Suprapubic skin (tissue), 4 donors: ENCODE data around the gene CREBRF. TPM values are rescaled to one million over a fixed set of nuclear protein-coding genes. Genes with fewer than 3 reads are reported as not detected.

ENCODE experiments used
- DNase-seq, 2 donors: peaks; one replicate each; pipeline ENCODE4 v3.0.0-alpha.2; 2019; ENCODE audit warnings: low spot score in 2 of 2
- H3K27ac ChIP-seq: fragments of 200-600 bp; sonication (generic); one replicate; pipeline ENCODE4 v1.5.1; 2019
- H3K27me3 ChIP-seq: fragments of 200-600 bp; sonication (generic); one replicate; pipeline ENCODE4 v1.5.1; 2019
- H3K36me3 ChIP-seq: fragments of 200-600 bp; sonication (generic); one replicate; pipeline ENCODE4 v1.5.1; 2019
- H3K4me1 ChIP-seq: fragments of 200-600 bp; sonication (generic); one replicate; pipeline ENCODE4 v1.5.1; 2019
- H3K4me3 ChIP-seq: fragments of 200-600 bp; sonication (generic); one replicate; pipeline ENCODE4 v1.5.1; 2019; ENCODE audit warnings: mild to moderate bottlenecking
- H3K9me3 ChIP-seq: fragments of 200-600 bp; sonication (generic); one replicate; pipeline ENCODE4 v1.5.1; 2019
- EP300 ChIP-seq: sonication (generic); formaldehyde crosslinking; IDR thresholded peaks from one replicate; pipeline ENCODE4 v1.6.1; 2017; ENCODE audit warnings: antibody characterized with exemption
- POLR2A ChIP-seq, 2 donors: fragments of 450-650 bp; IDR thresholded peaks; one replicate each; pipeline ENCODE4 v1.6.1; 2017; ENCODE audit warnings: antibody characterized with exemption in 2 of 2, mild to moderate bottlenecking in 2 of 2, moderate library complexity in 2 of 2
- POLR2AphosphoS5 ChIP-seq, 3 donors: sonication (generic); formaldehyde crosslinking; IDR thresholded peaks; one replicate each; pipeline ENCODE4 v1.6.1; 2017; ENCODE audit warnings: antibody characterized with exemption in 3 of 3
- WGBS: methylation state at CpG from one replicate; pipeline ENCODE4 v1.1.5; 2018; 5-methylcytosine and 5-hydroxymethylcytosine counted together
- total RNA-seq, 4 donors: library from RNA; depleted of rRNA; stranded (reverse); fragments of >200 nt; gene quantifications; one replicate each; pipeline ENCODE4 v1.1.0, GENCODE V29; 2016
- TF ChIP-seq, protein P1 (sequence below), 2 donors: fragments of 200-600 bp in 1 of 2; fragments of 450-650 bp in 1 of 2; sonication (generic) in 1 of 2; IDR thresholded peaks; one replicate each; pipeline ENCODE4 v1.5.1; 2016 to 2019; ENCODE audit warnings: antibody characterized with exemption in 2 of 2, mild to moderate bottlenecking in 1 of 2, moderate library complexity in 1 of 2

Gene CREBRF
- total RNA-seq, 4 donors from 2014 or later = 21.8 to 65.5 (median 28.5) TPM

DNA sequence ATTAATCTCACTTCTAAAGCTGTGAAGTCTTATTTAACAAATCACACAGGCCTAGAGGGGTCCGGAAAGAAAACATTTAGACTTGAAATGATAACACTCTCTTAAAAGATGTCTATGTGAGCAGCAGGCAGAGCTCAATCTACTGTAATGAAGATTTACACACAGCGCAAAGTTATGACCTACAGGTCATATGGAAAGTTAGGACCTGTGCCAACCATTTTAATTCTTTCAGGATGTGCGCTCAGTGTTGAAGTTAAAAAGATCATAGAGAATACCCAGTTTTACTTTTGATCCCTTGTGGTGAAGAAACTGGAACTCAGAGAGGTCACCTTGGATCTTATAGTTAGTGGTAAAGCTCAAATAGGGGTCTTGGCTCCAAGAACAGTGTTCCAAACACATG lies 3.1 kb upstream of the CREBRF start:
- H3K4me3 ChIP-seq = no peak overlapping the region
- H3K27ac ChIP-seq = no peak overlapping the region
- H3K36me3 ChIP-seq = no peaks in the 10 kb centered on the region
- no peaks in the 10 kb centered on the region for H3K9me3 ChIP-seq
- no peaks in the 10 kb centered on the region for H3K27me3 ChIP-seq
- 67% methylated on average over 3 of the region's 3 CpGs for WGBS
- no peak for DNase-seq
- peaks cover 13% of the 10 kb centered on the region for H3K4me1 ChIP-seq
- no peak for TF ChIP-seq POLR2AphosphoS5 (IDR thresholded peaks at IDR 0.05)
- no peak for TF ChIP-seq POLR2A (IDR thresholded peaks at IDR 0.05)
- TF ChIP-seq, protein P1, sequence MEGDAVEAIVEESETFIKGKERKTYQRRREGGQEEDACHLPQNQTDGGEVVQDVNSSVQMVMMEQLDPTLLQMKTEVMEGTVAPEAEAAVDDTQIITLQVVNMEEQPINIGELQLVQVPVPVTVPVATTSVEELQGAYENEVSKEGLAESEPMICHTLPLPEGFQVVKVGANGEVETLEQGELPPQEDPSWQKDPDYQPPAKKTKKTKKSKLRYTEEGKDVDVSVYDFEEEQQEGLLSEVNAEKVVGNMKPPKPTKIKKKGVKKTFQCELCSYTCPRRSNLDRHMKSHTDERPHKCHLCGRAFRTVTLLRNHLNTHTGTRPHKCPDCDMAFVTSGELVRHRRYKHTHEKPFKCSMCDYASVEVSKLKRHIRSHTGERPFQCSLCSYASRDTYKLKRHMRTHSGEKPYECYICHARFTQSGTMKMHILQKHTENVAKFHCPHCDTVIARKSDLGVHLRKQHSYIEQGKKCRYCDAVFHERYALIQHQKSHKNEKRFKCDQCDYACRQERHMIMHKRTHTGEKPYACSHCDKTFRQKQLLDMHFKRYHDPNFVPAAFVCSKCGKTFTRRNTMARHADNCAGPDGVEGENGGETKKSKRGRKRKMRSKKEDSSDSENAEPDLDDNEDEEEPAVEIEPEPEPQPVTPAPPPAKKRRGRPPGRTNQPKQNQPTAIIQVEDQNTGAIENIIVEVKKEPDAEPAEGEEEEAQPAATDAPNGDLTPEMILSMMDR (IDR thresholded peaks at IDR 0.05) = no peak
- TF ChIP-seq EP300 = no peak

DNA sequence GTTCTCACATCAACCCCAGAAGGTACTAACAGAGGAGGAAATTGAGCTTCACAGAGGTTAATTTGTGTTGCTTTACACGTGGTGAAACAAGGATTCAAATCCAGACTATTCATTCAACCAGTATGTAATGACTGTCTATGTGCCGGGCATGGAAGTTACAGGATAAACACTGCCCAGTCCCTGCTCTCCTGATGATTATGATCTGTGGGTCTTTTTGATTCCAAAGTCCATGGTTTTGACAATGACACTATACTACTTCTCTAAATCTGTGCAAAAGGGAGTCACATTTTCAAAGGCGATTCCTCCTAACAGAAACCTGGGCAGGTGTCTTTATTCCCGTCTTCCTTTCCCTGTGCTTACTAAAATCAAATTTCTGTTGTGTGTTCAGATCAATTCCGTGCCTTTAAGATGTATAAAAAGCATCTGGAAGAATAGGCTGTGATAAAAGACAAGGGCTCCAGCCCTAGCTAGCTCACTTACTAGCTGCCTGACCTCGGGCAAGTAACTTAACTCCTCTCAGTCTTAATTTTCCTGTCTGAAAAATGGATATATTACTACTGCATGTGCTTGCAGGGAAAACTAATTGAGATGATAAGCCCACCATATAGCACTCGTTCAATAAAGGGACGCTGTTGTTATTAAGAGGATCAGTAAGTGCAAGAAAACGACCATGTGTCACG lies 970 bp upstream of the CREBRF start:
- TF ChIP-seq POLR2AphosphoS5 (IDR thresholded peaks at IDR 0.05) (no peak), POLR2A (IDR thresholded peaks at IDR 0.05) (no peak), EP300 (no peak)
- TF ChIP-seq, protein P1 (IDR thresholded peaks at IDR 0.05) = no peak
- Histone ChIP-seq H3K36me3 (no peaks in the 10 kb centered on the region), H3K4me3 (peak overlapping the region; percentile 100), H3K4me1 (peaks cover 28% of the 10 kb centered on the region), H3K27me3 (no peaks in the 10 kb centered on the region), H3K27ac (no peak overlapping the region), H3K9me3 (no peaks in the 10 kb centered on the region)
- no peak for DNase-seq
- 25% methylated on average over 10 of the region's 10 CpGs for WGBS

DNA sequence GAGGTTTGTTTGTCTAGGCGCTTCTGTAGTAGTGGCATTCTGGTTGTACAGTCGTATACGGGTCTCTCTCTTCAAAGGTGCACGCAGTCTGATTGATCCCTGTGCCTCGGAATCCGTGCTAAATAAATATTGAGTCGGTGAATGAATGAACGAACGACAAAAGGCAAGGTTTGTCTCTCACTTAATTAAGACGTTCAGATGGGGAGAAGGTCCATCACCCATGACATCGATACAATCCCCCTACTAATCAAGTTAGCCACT lies 500 bp upstream of the CREBRF start:
- 0% methylated on average over 11 of the region's 11 CpGs for WGBS
- no peaks in the 10 kb centered on the region for H3K36me3 ChIP-seq
- H3K4me1 ChIP-seq = peaks cover 29% of the 10 kb centered on the region
- no peaks in the 10 kb centered on the region for H3K9me3 ChIP-seq
- no peaks in the 10 kb centered on the region for H3K27me3 ChIP-seq
- no peak for DNase-seq
- peak overlapping the region; percentile 100 for H3K4me3 ChIP-seq
- peak overlapping the region; percentile 100 for H3K27ac ChIP-seq
- TF ChIP-seq POLR2AphosphoS5 (IDR thresholded peaks at IDR 0.05) (no peak), EP300 (no peak)

GRCh38 chr5:173056783-173057061 lies 570 bp downstream of the CREBRF start:
- Histone ChIP-seq H3K9me3 (no peaks in the 10 kb centered on the region), H3K4me3 (peak overlapping the region; percentile 100), H3K27ac (peak overlapping the region; percentile 100), H3K36me3 (no peaks in the 10 kb centered on the region), H3K27me3 (no peaks in the 10 kb centered on the region), H3K4me1 (peaks cover 29% of the 10 kb centered on the region)
- TF ChIP-seq, protein P1 (IDR thresholded peaks at IDR 0.05) = no peak
- TF ChIP-seq POLR2AphosphoS5 (IDR thresholded peaks at IDR 0.05) (no peak), POLR2A (IDR thresholded peaks at IDR 0.05) (no peak), EP300 (no peak)
- DNase-seq = no peak
- 0% methylated on average over 7 of the region's 27 CpGs for WGBS

DNA sequence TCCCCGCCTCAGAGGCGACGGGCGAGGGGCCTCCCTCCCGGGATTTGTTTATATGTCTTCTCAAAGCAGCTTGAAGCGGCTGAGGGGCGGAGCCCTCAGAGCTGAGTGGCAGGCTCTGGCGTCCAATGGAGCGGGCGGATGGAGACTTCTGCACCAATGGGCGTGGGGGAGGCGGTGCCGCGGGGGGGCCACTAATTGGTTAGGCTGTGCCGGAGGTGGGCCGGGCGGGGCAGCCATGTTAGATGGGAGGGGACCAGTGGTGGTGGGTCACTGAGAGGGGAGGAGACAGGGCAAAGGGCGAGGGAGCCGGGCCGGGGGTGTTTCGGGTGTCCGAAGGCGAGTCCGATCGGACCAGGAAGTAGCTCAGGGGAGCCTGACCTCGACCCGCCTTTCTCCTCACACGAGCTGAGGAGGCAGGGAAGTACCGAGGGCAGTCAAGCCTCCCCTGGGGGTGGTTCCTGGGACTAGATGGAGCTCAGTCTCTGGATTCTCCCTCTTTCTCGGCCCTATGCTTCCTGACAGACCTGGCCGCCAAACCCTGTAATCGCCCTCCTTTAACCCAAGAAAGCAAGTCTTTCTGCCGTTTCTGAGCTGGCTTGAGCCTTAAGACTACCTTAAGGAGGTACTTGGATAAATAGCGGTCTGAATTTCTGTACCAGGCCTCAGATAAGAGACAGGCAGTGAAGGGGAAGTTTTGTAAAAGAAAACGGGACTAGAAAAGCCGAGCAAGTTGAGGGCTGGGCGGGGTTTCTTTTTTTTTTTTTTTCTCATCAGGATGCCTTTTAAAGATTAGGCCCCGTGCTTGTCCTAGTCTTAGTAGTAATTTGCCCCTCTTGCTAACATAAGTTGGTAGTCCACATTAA lies 1.1 kb downstream of the CREBRF start:
- Histone ChIP-seq H3K4me1 (peaks cover 29% of the 10 kb centered on the region), H3K9me3 (no peaks in the 10 kb centered on the region), H3K36me3 (no peaks in the 10 kb centered on the region), H3K27me3 (no peaks in the 10 kb centered on the region), H3K4me3 (peak overlapping the region; percentile 100), H3K27ac (peak overlapping the region; percentile 100)
- 0% methylated on average over 25 of the region's 38 CpGs for whole genome bisulfite sequencing
- TF ChIP-seq, protein P1 (IDR thresholded peaks at IDR 0.05) = no peak
- TF ChIP-seq POLR2A (IDR thresholded peaks at IDR 0.05) (no peak), POLR2AphosphoS5 (IDR thresholded peaks at IDR 0.05) (peak in 1 of 3 donors; percentile 2), EP300 (no peak)
- DNase-seq = peak; percentile 100
